EH (cell line): Measurements from ENCODE around the gene NFAT5.

Source experiments
- DNase-seq: peaks from one replicate; pipeline ENCODE4 v3.0.0-alpha.2; 2015; ENCODE audit warnings: low read depth

NFAT5 gene

GRCh38 chr16:69741519-69741918 is 175.8 kb downstream of the NFAT5 start:
- DNase-seq = peak; percentile 48

DNA sequence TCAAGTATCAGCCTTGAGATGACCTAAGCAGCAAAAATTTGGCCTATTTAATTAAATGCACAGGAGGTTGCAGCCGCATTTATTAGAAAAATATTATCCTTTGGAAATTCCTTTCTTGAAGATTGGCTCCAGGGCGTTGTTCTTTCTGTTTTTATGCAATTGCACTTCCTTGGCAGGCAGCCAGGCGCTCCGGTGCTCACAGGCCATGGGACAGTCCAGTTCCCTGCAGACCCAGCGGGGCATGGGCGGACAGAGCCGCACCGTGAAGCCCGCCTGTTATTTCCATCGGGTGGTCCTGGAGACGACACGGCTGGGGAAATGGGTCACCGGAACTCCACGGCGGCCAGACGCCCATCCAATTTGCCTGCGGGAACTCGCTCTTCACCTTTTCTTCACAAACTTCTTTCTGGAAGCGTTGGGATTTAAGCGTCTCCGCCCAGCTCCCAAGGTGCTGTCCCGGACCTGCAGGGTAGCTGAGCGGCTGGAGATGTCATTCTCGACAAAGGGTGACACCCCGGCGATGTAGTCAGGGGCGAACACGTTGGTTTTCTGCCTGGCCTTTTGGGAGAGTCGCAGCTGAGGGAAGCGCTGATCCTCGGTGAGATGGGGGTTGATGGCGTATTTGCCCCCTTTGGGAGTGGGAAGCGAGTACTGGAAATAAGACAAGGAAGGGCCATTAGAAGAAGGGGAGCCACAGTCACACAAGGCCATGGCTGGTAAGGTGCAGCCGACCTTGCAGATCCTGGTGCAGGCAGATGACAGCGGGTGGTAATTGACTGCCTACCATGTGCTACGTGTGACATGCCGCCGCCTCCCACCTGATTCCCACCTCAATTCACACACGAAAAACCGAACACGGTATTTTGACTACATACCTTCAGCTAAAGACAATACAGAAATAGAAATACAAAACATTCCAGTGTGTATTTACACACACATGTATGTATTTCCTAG is 176.5 kb downstream of the NFAT5 start:
- DNase-seq = peak; percentile 70

DNA sequence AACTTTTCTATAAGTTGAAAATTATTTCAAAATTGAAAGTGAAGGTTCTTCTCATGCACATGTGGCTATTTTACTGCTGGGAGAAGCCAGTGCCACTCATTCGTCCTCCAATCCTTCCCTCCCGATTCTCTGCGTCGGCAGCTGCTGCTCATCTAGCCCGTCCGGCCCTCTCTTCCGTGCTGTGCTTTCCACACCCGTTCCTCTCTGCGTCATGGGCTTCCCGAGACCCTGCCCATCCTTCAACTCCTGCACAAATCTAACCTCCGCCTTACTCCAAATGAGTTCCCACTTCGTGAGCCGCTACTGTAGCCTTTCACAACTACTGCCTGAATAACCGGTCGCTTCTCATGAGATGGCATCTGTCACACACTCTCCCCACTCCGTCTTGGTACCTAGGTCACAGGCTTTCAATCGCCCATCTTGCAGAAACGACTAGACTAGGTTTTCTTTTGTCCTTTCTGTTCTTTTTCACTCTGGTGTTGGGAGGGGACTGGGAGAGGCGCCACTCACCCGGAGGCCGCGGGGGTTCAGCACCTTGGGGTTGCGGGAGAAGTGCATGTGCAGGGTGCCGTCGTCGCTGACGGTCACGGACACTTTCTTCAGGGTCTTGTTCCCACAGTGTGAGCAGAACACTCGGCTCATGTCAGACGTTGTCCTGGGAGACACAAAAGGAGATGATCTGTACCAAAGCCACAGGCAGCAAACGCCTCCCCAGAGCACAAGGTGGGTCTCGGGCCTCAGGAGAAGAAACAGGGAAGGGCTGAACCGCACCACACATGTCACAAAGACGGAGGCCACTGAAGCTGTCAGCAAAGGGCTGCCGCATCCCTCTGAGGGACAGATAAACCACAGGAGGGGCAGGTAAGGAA is 178.8 kb downstream of the NFAT5 start:
- DNase-seq = no peak

DNA sequence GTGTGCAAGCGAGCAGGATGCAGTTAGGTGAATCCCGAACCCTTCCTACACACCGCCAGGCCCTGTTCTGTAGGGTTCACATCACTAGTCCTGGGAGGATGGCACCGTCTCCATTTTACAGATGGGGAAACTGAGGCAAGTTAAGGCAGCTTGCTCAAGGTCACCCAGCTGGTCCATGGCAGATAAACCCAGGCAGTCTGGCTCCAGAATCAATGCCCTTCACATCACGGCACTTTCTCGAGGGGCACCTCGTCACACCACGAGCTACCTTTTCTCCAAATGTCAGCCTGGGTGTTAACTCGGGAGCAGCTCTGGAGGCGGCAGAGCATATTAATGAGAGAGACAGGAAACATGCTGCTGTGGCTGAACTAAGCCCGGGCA is 179.5 kb downstream of the NFAT5 start:
- DNase-seq = no peak

DNA sequence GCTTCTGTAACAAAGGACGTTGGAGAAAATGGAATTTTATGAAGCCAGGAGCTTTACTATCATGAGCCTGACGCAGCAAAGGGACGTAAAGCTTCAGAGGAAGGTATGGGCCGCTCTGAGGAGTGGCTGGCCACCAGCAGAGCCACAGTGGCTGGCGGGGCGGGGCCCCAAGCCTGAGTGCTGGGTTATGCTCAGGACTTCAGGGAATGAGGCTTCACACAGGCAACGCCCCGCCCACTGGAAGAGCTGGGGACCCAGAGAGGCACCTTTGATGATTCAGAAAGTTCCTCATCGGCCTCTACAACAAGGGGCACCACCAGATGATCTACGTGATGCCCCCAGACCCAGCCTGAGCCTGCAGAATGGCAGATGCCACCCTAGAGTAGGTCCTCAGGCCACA is 180.2 kb downstream of the NFAT5 start:
- no peak for DNase-seq

GRCh38 chr16:69747115-69747514 is 181.3 kb downstream of the NFAT5 start:
- DNase-seq = no peak

GRCh38 chr16:69748694-69749345 is 183.1 kb downstream of the NFAT5 start:
- no peak for DNase-seq

DNA sequence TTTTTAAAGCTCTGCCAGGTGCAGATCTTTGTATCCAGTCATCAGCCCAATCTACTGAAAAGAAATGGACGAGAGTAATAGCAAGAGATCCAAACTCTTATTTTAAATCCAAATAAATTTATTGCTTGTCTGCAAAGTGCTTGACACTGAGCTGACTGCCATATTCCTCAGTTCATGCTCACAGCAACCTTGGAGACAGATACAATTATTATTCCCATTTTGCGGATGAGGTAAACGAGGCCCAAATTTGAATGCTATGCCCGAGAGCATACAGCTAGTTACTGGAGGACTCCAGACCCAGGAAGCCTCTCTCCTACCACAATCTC is 188.3 kb downstream of the NFAT5 start:
- no peak for DNase-seq
